H1 (cell line): ENCODE results near the gene KCNC1. TPM values are rescaled to one million over a fixed set of nuclear protein-coding genes. Genes with fewer than 3 reads are reported as not detected.

ENCODE experiments used
- CTCF ChIA-PET: fragments of 300-600 bp; sonication (Branson Sonifier 250); formaldehyde crosslinking; loops from one replicate; lab custom pipeline; 2021; ENCODE audit not compliant: partially characterized antibody; lab: Charles Lee
- POLR2A ChIA-PET: fragments of 300-600 bp; sonication (Branson Sonifier 250); formaldehyde crosslinking; loops from one replicate; lab custom pipeline; 2021; ENCODE audit warnings: inconsistent platforms; ENCODE audit not compliant: partially characterized antibody; lab: Charles Lee
- DNase-seq, 2 experiments: peaks; one replicate each; pipeline versions ENCODE4 v3.0.0 to v3.0.0-alpha.2; 2010 to 2022; ENCODE audit warnings: low spot score in 2 of 2, low read depth in 1 of 2, mixed read lengths in 1 of 2
- FAIRE-seq: peaks from 2 replicates; lab custom pipeline; 2011; peaks lifted over from hg19 to GRCh38; lab: Jason Lieb, UNC
- H2AFZ ChIP-seq: 2 replicates; pipeline ENCODE4 v1.8.1; 2012; ENCODE audit warnings: low read length, inconsistent platforms
- H2AK5ac ChIP-seq: 2 replicates; pipeline ENCODE4 v1.6.1; 2013; ENCODE audit warnings: low read depth, low read length
- H2BK120ac ChIP-seq: replicated peaks from 2 replicates; pipeline ENCODE3; 2013; ENCODE audit warnings: low read depth, low read length, inconsistent platforms
- H2BK12ac ChIP-seq: 2 replicates; pipeline ENCODE4 v1.6.1; 2013; ENCODE audit warnings: low read depth, low read length
- H2BK15ac ChIP-seq: 2 replicates; pipeline ENCODE4 v1.6.1; 2013; ENCODE audit warnings: low read length
- H2BK20ac ChIP-seq: 2 replicates; pipeline ENCODE4 v1.6.1; 2013; ENCODE audit warnings: low read length
- H2BK5ac ChIP-seq: 2 replicates; pipeline ENCODE4 v1.6.1; 2013; ENCODE audit warnings: low read depth, low read length
- H3K14ac ChIP-seq: 2 replicates; pipeline ENCODE4 v1.6.1; 2013; ENCODE audit warnings: inconsistent platforms; ENCODE audit not compliant: insufficient read length
- H3K18ac ChIP-seq: 2 replicates; pipeline ENCODE4 v1.6.1; 2013; ENCODE audit warnings: low read length; ENCODE audit errors: extremely low read depth
- H3K23ac ChIP-seq: 2 replicates; pipeline ENCODE4 v1.6.1; 2013; ENCODE audit warnings: inconsistent platforms; ENCODE audit not compliant: insufficient read length
- H3K23me2 ChIP-seq: 2 replicates; pipeline ENCODE4 v1.6.1; 2013; ENCODE audit warnings: low read depth, low read length
- H3K27ac ChIP-seq: 2 replicates; pipeline ENCODE4 v1.6.1; 2011; ENCODE audit warnings: low read depth, low read length, inconsistent platforms
- H3K27me3 ChIP-seq, 4 experiments: replicated peaks in 1 of 4; 1 replicate in 1 of 4; 2 replicates in 3 of 4; pipeline versions ENCODE4 v1.6.1 to v1.8.1; 2011 to 2013; ENCODE audit warnings: low read length in 3 of 4, mild to moderate bottlenecking in 3 of 4, inconsistent platforms in 2 of 4, mixed read lengths in 2 of 4, moderate library complexity in 1 of 4; ENCODE audit not compliant: control insufficient read depth in 3 of 4, insufficient read depth in 3 of 4; ENCODE audit errors: extremely low read depth in 1 of 4
- H3K36me3 ChIP-seq, 4 experiments: 2 replicates each; pipeline versions ENCODE4 v1.6.1 to v1.8.1; 2011 to 2013; ENCODE audit warnings: mild to moderate bottlenecking in 4 of 4, low read length in 3 of 4, moderate library complexity in 2 of 4, control low read depth in 1 of 4, inconsistent platforms in 1 of 4; ENCODE audit not compliant: insufficient read depth in 4 of 4, control insufficient read depth in 2 of 4
- H3K4ac ChIP-seq: replicated peaks from 2 replicates; pipeline ENCODE3; 2013; ENCODE audit warnings: low read length, low read depth, mixed read lengths, inconsistent platforms; ENCODE audit not compliant: insufficient read length
- H3K4me1 ChIP-seq, 4 experiments: replicated peaks in 1 of 4; 1 replicate in 1 of 4; 2 replicates in 3 of 4; pipeline versions ENCODE4 v1.6.1 to v1.8.1; 2011 to 2013; ENCODE audit warnings: low read length in 3 of 4, inconsistent platforms in 2 of 4, mixed read lengths in 1 of 4; ENCODE audit not compliant: insufficient read depth in 4 of 4, control insufficient read depth in 3 of 4
- H3K4me2 ChIP-seq, 2 experiments: 2 replicates each; pipeline versions ENCODE4 v1.6.1 to v1.8.1; 2011 to 2013; ENCODE audit warnings: low read depth in 2 of 2, low read length in 2 of 2, control low read depth in 1 of 2, inconsistent platforms in 1 of 2, mild to moderate bottlenecking in 1 of 2; ENCODE audit not compliant: insufficient read depth in 1 of 2
- H3K4me3 ChIP-seq, 4 experiments: fragments of 200-600, 300-600 bp in 1 of 4; sonication (generic), shearing (Covaris generic), sonication (Bioruptor Twin) in 1 of 4; 2 replicates each; pipeline versions ENCODE4 v1.5.1 to v1.8.1; 2011 to 2016; ENCODE audit warnings: low read length in 4 of 4, low read depth in 3 of 4, control low read depth in 2 of 4, inconsistent platforms in 2 of 4, mild to moderate bottlenecking in 2 of 4, mixed read lengths in 1 of 4, moderate library complexity in 1 of 4; ENCODE audit not compliant: insufficient read depth in 2 of 4; ENCODE audit errors: extremely low read depth in 1 of 4
- H3K56ac ChIP-seq: replicated peaks from 2 replicates; pipeline ENCODE3; 2013; ENCODE audit warnings: low read depth, mild to moderate bottlenecking, mixed read lengths, low read length, inconsistent platforms; ENCODE audit not compliant: insufficient read length
- H3K79me1 ChIP-seq: 2 replicates; pipeline ENCODE4 v1.6.1; 2013; ENCODE audit warnings: low read depth, low read length, control low read depth
- H3K79me2 ChIP-seq, 2 experiments: 2 replicates each; pipeline versions ENCODE4 v1.6.1 to v1.8.1; 2012 to 2013; ENCODE audit warnings: low read length in 2 of 2, mild to moderate bottlenecking in 2 of 2, inconsistent platforms in 1 of 2; ENCODE audit not compliant: insufficient read depth in 2 of 2, control insufficient read depth in 1 of 2
- H3K9ac ChIP-seq, 4 experiments: replicated peaks in 1 of 4; 1 replicate in 1 of 4; 2 replicates in 3 of 4; pipeline versions ENCODE4 v1.6.1 to v1.8.1; 2011 to 2013; ENCODE audit warnings: low read depth in 3 of 4, low read length in 3 of 4, control low read depth in 2 of 4, mild to moderate bottlenecking in 2 of 4, moderate library complexity in 2 of 4, inconsistent platforms in 1 of 4; ENCODE audit errors: extremely low read depth in 1 of 4
- H3K9me3 ChIP-seq, 2 experiments: 2 replicates each; pipeline versions ENCODE4 v1.6.1 to v1.8.1; 2012 to 2013; ENCODE audit warnings: mild to moderate bottlenecking in 2 of 2, moderate library complexity in 2 of 2, control low read depth in 1 of 2, inconsistent platforms in 1 of 2, low read depth in 1 of 2, low read length in 1 of 2, mixed read lengths in 1 of 2; ENCODE audit not compliant: insufficient read depth in 2 of 2
- H4K20me1 ChIP-seq, 2 experiments: replicated peaks in 1 of 2; 2 replicates each; pipeline versions ENCODE3 to v1.8.1; 2011 to 2013; ENCODE audit warnings: inconsistent platforms in 2 of 2, low read length in 2 of 2, mild to moderate bottlenecking in 1 of 2; ENCODE audit not compliant: insufficient read depth in 2 of 2, control insufficient read depth in 1 of 2
- H4K5ac ChIP-seq: 2 replicates; pipeline ENCODE4 v1.6.1; 2013; ENCODE audit warnings: low read length, low read depth, mixed read lengths, inconsistent platforms; ENCODE audit not compliant: insufficient read length
- H4K8ac ChIP-seq: 2 replicates; pipeline ENCODE4 v1.8.0; 2013; ENCODE audit warnings: mild to moderate bottlenecking, moderate library complexity, low read length, inconsistent platforms; ENCODE audit not compliant: insufficient read depth; ENCODE audit errors: extremely low read depth
- H4K91ac ChIP-seq: replicated peaks from 2 replicates; pipeline ENCODE3; 2013; ENCODE audit warnings: low read length, mixed read lengths, inconsistent platforms; ENCODE audit not compliant: insufficient read length
- CHD1 ChIP-seq: IDR thresholded peaks from 2 replicates; pipeline ENCODE4 v1.6.1; 2012; ENCODE audit warnings: low read depth, low read length, improper control_type of control experiment
- JUND ChIP-seq: IDR thresholded peaks from 2 replicates; pipeline ENCODE4 v1.6.1; 2011; ENCODE audit warnings: mild to moderate bottlenecking, improper control_type of control experiment, low read length
- SUZ12 ChIP-seq: fragments of 200-600 bp; sonication (generic); IDR thresholded peaks from 2 replicates; pipeline ENCODE4 v1.6.1; 2012; ENCODE audit warnings: mild to moderate bottlenecking, inconsistent platforms, low read length, moderate library complexity, mixed read lengths
- TCF12 ChIP-seq: IDR thresholded peaks from 2 replicates; pipeline ENCODE4 v1.6.1; 2011; ENCODE audit warnings: low read depth, mild to moderate bottlenecking, low read length
- ZNF274 ChIP-seq: IDR thresholded peaks from 2 replicates; pipeline ENCODE4 v1.7.0; 2012; ENCODE audit warnings: low read length, borderline replicate concordance; ENCODE audit errors: extremely low read depth
- WGBS, 2 experiments: shearing (Covaris generic) in 1 of 2; methylation state at CpG; one replicate each; pipeline versions ENCODE4 v1.1.6 to v1.1.7; 2013 to 2015; ENCODE audit warnings: low lambda C conversion rate in 2 of 2, mixed read lengths in 2 of 2, inconsistent platforms in 1 of 2, low coverage in 1 of 2, missing lambda C conversion rate in 1 of 2; ENCODE audit not compliant: insufficient replicate concordance in 2 of 2, insufficient coverage in 1 of 2, insufficient read length in 1 of 2; ENCODE audit errors: extremely low coverage in 1 of 2, missing lambda C conversion rate in 1 of 2; 5-methylcytosine and 5-hydroxymethylcytosine counted together
- polyA plus RNA-seq, 7 experiments: library from polyadenylated mRNA; depleted of rRNA in 3 of 7; stranded (reverse) in 5 of 7; unstranded in 2 of 7; fragments of >200 nt in 5 of 7; fragments of 200-250 nt in 2 of 7; gene quantifications; 1 replicate in 5 of 7; 2 replicates in 1 of 7; 4 replicates in 1 of 7; pipeline versions ENCODE4 v1.2.1 to v1.2.3, GENCODE V29; 2011 to 2013; ENCODE audit warnings: missing spikeins in 2 of 7, mixed read lengths in 2 of 7
- total RNA-seq: library from RNA; stranded (reverse); fragmentation: NEBNext Ultra II Directional; extraction: Animal tissue kit (Norgen Biotek cat#: 25700); gene quantifications from 2 replicates; pipeline ENCODE4 v1.2.1, GENCODE V29; 2021
- TF ChIP-seq, protein P1 (sequence below): IDR thresholded peaks from 2 replicates; pipeline ENCODE4 v1.6.1; 2012; ENCODE audit warnings: low read length, inconsistent platforms

KCNC1 gene
- total and polyA plus RNA-seq, 2 of the 8 experiments (the other 6 are each of a cell fraction or from before 2014, with no cell fraction given): 0.11 to 0.26 TPM

DNA sequence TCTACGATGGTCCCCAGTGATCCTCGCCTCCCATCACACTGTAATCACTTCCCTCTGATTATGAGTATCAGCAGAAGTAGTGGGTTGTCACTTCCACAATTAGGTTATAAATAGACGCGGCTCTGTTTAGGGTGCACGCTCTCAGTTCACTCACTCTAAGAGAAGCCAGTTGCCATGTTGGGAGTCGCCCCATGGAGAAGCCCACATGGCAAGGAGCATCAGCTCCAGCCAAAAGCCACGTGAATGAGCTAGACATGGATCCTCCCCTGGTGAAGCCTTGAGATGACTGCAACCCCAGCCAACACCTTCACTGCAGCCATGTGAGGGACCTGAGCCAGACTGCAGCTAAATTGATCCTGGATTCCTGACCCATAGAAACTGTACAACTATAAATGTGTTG is 41.6 kb upstream of the KCNC1 start:
- Histone ChIP-seq H3K79me1 (no peaks in the 10 kb centered on the region), H4K91ac (no peak overlapping the region), H2BK120ac (no peak overlapping the region), H3K23ac (no peak overlapping the region), H3K4me2 (no peak overlapping the region), H2AFZ (no peak overlapping the region), H3K9me3 (no peaks in the 10 kb centered on the region), H3K23me2 (no peaks in the 10 kb centered on the region; the same call in 1 of the 2 replicates), H3K18ac (no peak overlapping the region), H3K56ac (no peak overlapping the region), H3K27ac (no peak overlapping the region), H2BK5ac (no peak overlapping the region), H2BK20ac (no peak overlapping the region), H3K4me3 (no peak overlapping the region), H3K4ac (no peak overlapping the region), H3K9ac (no peak overlapping the region), H4K5ac (no peak overlapping the region), H4K8ac (no peak overlapping the region), H2BK12ac (no peak overlapping the region), H3K14ac (no peak overlapping the region), H2BK15ac (no peak overlapping the region), H3K4me1 (no peaks in the 10 kb centered on the region; a peak in 1 of 7 replicates), H3K27me3 (peaks cover 5 to 33% (median 29%) of the 10 kb centered on the region in 4 experiments), H2AK5ac (no peak overlapping the region), H3K79me2 (no peaks in the 10 kb centered on the region), H3K36me3 (no peaks in the 10 kb centered on the region), H4K20me1 (peaks cover 0 to 2% of the 10 kb centered on the region in 2 experiments)
- ChIA-PET CTCF (interaction anchor here (0.8 to 1.4 kb wide), 4 partner anchors 10 to 165 kb away, joined by 3 to 4 read pairs (median 4); no protein-coding TSS in a partner anchor), POLR2A (interaction anchor here (1.0 kb wide), 1 partner anchor 22 kb away, joined by 3 read pairs; no protein-coding TSS in a partner anchor)
- DNase-seq: no peak
- WGBS, 2 experiments: 94% methylated on average over 7 of the region's 7 CpGs; no CpG with 5 or more reads in 1 of the 2 experiments
- no peak for FAIRE-seq
- TF ChIP-seq CHD1 (no peak), ZNF274 (no peak), JUND (no peak), SUZ12 (no peak), TCF12 (no peak)
- TF ChIP-seq, protein P1, sequence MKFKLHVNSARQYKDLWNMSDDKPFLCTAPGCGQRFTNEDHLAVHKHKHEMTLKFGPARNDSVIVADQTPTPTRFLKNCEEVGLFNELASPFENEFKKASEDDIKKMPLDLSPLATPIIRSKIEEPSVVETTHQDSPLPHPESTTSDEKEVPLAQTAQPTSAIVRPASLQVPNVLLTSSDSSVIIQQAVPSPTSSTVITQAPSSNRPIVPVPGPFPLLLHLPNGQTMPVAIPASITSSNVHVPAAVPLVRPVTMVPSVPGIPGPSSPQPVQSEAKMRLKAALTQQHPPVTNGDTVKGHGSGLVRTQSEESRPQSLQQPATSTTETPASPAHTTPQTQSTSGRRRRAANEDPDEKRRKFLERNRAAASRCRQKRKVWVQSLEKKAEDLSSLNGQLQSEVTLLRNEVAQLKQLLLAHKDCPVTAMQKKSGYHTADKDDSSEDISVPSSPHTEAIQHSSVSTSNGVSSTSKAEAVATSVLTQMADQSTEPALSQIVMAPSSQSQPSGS: no peak
